Measurements from ENCODE around the gene ERC1.
"Not testable (repeated sequence)": the region's sequence is repeated elsewhere in the genome, so short reads cannot be mapped to it uniquely, and the experiment has no call there.

ERC1 gene

DNA sequence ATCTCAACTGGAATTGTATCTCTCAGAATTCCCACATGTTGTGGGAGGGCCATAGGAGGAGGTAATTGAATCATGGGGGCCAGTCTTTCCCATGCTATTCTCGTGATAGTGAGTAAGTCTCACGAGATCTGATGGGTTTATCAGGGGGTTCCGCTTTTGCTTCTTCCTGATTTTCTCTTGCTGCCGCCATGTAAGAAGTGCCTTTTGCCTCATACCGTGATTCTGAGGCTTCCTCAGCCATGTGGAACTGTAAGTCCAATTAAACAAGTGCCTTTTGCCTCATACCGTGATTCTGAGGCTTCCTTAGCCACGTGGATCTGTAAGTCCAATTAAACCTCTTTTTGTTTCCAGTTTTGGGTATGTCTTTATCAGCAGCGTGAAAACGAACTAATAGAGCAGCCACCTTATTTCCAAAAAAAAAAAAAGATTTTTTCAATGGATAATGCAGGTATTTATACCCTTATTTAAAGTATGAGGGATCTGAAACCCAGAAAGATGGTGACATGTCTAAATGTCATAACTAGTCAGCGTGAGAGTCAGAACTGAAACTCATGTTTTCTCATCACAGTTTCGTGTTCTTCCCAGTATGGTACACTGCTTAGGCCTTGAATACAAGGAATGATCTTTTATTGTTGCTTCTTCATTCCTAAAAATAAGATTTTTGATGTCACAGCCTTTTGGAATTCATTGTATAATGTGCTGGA, 89.6 kb downstream of the ERC1 start:
- DNase-seq, result no peak

DNA sequence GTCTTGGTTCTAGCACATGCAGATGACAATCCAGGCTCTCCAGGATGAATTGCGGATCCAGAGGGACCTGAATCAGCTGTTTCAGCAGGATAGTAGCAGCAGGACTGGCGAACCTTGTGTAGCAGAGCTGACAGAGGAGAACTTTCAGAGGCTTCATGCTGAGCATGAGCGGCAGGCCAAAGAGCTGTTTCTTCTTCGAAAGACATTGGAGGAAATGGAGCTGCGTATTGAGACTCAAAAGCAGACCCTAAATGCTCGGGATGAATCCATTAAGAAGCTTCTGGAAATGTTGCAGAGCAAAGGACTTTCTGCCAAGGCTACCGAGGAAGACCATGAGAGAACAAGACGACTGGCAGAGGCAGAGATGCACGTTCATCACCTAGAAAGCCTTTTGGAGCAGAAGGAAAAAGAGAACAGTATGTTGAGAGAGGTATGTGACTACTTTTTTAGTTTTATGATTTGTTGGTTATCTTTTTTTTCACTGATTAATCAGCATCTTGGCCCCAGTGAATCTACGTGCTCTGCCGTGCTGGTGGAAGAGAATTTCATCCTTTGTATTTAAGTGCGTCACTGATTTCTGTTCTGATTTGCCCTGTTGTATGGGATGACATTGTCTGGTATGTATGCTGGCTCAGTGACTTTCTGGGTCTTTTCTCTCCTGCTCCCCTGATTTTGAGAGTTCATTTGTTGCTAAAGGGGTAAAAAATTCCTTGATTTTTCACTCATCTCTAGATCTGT, 92.3 kb downstream of the ERC1 start:
- DNase-seq, result no peak

DNA sequence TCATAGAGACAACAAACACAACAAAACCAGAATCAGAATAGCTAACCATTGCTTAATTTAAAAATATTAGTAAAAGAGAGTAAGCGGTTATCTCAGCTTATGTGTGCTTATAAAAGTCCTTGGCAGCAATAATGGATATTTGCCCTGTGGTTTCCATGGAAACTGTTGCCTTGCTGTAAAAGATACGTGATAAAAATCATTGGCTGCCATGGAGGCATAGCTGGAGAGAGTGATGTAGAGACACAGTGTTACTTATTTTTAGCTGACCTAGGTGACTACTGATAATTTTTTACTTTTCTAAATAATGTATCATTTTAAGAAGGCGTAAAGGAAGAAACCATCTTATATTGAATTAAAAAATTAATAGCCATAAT, 92.9 kb downstream of the ERC1 start:
- no peak for DNase-seq

DNA sequence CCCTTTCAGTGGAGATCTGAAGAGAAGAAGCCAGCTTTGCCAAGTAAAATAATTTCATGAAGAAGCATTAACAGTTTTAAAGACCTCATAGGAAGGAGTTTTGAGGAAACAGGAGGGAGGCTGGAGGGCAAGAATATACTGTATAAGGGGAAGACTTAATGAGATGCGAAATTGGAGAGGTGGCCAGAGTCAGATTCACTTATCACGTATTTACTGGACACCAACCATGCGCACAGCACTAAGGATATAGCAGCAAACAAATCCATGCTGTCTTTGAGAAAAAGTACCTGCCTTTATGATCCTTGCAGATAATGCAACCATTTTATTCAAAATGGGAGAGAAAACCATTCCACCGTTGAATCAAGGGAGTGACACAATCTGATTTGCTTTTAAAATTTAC, 100.3 kb downstream of the ERC1 start:
- DNase-seq, result no peak

DNA sequence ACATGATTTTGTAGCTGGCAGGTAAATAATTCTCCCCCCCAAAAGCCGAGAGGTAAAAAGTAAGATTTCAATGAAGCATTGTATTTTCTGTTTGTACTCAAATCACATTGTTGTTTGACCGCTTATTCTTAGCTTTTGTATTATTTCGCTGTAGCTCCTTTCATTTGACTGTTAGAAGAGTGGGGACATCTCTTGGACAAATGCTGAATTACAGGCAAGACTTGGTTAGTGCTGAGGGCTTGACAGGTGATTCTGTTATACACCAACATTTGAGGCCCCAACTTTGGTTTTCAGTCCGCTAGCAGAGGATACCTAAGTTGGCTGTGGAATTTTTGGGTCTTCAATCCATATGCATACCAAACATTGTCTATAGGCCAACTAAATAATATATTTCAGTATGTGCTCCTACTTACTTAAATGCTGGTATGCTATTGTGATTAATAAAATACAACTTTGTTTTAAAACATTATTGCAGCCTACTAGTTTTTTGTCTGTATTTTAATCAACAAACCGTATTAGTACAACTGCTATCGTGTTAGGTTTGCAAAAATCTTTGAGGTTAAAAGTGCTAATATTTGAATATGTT, 102.2 kb downstream of the ERC1 start:
- peak in 1 of 2 donors; percentile 38 for DNase-seq

DNA sequence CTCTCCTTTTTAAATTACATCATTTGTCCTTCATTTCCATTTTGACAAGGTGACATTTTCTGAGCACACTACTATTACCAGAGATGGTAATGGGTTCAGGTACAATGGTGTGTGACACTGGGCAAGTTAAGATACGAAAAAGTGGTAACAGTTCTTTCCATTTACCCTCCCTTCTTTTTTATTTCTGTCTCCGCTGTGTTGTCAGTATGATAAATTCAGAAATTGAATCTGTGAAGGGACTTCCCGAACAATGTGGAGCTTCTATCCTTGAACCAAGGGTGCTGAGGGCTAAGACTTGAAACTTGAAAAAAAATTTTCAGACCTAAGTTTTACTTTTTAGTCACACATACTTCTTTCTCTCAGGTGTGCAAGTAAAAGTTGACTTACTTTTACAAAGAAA, 103.7 kb downstream of the ERC1 start:
- no peak for DNase-seq

DNA sequence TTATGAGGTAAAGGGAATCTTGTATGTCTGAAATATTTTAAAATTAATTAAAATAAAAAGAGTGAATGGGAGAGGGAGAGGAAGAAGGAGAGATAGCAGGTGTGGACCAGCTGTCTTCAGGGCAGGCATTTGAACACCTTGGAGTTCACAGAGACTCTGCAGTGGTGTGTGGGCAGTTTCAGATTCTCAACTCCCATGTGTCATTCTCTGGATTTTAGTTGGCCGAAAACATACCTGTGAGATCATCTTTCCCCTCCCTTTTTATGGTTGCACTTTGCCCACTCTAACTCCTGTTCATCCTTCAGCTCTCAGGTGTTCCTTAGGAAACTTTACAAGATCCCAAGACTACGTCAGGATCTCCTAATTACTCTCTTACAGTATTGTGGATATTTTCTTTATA, 108.1 kb downstream of the ERC1 start:
- DNase-seq, result peak; percentile 28 to 35

DNA sequence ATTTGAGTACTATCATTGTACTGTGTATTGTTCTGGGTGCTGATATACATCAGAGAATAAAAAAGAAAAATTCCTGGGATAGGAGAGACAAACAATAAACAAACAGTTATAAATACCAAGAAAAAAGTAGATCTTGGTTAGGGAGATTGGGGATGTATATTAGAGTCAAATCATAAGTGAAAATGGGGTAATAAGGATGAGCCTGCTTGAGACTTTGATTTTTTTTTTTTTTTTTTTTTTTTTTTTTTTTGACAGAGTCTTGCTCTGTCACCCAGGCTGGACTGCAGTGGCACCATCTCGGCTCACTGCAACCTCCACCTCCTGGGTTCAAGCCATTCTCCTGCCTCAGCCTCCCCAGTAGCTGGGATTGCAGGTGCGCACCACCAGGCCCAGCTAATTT, 108.6 kb downstream of the ERC1 start:
- DNase-seq, result not testable (repeated sequence)

DNA sequence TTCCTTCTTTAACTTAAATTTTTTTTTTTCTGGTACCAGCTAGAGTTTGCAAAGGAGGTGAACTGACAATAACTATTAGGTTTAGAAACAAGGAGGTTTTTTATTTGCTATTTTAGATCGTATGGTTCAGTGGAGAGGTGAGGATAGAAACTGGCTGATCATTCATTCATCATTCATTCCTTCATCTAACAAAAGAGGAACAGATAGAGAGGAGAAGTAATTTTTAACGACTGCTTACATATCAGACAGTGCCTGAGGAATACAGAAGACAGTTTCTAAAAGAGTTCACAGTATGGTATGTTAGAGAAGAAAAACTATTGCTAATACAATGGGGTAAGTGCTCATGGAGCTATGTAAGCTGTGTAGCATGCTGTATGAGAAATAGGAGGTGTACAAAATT, 111.1 kb downstream of the ERC1 start:
- no peak for DNase-seq

DNA sequence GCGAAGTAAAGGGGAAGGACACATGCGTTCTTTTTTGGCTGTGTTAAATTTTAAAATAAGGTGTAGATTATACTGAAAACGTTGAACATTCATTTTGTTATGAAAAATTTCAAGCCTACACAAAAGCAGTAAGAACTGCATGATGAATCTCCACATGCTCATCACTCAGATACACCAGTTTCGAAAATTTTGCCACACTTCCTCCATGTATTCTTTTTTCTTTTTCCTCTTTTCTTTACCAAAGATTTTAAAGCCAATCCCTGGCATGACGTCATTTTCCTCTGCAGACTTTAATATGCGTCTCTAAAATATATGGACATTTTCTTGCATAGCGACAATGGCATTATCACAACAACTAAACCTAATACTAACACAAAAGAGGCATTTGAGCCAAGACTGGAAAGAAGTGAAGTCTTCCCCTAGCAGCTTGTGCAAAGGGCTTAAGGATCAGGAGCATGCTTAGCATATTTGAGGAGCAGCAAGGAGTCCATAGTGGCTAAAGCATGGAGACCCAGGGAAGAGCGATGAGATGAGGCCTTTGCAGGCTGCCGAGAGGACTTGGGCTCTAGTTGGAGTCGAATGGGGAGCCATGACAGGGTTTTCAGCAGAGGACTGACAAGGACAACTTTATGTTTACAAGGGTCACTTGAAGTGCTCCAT, 111.9 kb downstream of the ERC1 start:
- DNase-seq, result no peak

DNA sequence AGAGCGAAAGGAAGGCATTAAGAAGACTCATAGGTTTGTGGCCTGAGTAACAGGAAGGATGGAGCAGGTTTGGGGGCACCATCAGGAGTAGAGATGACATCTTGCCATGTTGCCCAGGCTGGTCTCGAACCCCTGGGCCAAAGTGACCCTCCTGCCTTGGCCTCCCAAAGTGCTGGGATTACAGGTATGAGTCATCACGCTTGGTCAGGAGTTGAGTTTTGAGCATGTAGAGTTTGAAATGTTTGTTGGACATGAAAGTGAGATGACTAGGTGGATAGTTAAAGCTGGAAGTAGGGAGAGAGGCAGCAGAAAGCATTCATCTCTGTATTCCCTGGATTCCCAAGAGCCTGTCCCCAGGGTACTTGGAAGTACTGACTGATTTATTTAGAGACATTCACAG, 112.6 kb downstream of the ERC1 start:
- DNase-seq, result no peak

DNA sequence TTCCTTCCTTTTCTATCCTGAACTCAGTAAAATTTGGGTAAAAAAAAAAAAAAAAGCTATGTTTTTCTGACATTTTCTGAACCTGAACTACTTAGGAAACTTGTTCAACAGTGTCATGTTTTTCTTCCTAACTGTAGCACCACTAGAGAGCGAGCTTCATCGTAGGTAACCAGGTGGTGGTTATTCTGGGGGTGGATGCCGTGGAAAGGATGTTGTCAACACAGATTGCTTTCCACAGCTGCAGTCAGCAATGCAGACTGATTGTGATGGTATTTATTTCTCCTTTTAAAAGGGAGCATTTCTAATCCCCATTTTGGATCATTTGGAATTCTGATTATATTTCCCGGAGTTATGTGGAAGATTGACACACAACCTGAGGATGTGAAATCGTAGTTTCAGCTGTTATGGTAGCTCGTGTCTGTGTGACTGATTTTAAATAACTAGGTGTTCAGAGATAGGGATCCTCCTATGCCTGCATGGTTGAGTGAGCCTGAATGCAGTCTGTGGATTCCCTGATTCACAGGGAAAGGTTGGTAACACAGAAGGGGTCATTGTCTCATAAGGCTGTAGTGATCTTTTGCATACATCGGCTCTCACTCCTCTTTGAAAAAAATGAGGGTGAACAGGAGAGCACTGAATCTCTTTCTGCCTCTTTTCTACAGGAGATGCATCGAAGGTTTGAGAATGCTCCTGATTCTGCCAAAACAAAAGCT, 113.2 kb downstream of the ERC1 start:
- DNase-seq, result no peak

DNA sequence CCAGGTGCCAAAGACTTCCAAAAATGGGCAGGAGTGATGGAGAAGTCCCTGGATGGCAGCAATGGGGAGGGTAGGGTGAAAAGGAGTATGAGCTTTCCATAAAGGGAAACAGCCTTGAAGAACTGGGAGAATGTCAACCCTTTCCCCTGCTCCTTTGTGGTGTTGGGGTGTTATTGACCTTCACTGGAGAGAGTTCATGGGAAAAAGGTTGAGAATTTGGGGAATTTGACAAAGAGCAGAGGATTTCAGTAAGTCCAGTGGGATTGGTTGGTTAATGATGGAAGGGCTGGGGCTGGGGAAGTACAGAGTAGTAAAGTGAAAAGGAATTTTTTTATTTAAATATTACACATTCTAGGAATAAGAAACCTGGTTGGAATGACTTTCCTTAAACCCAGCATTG, 116.6 kb downstream of the ERC1 start:
- DNase-seq, result no peak

DNA sequence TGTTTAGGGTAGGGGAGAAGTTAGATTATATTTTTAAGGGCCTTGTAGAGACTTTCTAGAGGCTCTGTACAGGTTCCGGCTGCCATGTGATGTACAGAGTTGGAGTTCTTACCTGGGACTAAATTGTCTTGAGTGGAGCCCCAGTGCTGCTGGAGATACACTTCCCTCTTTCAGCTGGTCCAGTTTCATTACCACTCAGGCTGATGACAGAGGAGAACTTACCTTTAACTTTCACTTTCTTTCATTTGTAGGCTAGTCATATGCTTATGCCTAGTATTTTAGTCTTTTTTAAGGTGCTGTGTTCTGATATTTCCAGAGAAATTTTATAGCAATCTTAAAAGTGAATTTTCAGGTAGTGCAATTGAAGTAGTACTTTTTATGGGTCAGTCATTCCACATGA, 117.3 kb downstream of the ERC1 start:
- DNase-seq, result no peak

DNA sequence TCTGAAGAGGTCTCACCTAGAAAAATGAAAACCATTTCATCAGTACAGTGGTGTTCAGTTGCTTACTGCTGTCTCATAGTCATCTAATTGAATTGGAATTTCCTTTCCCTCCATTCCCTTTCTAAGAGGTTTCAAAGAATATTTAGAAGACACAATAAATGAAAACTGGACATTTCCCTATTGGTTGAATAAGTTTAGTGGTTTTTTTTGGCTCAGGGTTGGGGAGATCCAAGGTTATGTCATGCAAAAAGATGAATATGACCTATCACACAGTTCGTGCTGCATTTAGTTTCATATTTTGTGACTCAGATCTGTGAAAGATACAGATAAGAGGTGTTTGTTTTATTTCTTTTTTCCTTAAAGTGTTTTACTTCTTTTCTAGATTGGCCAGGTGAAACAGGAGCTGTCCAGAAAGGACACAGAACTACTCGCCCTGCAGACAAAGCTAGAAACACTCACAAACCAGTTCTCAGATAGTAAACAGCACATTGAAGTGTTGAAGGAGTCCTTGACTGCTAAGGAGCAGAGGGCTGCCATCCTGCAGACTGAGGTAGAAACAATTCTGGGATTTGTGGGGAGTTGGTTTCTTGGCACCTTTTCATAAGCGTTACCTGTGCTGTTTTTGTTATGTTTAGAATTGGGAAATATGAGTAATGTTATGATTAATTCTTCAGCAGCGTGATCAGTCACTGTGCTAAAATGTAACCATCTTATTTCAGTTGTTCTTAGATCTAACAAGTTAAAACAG, 124.6 kb downstream of the ERC1 start:
- no peak for DNase-seq

DNA sequence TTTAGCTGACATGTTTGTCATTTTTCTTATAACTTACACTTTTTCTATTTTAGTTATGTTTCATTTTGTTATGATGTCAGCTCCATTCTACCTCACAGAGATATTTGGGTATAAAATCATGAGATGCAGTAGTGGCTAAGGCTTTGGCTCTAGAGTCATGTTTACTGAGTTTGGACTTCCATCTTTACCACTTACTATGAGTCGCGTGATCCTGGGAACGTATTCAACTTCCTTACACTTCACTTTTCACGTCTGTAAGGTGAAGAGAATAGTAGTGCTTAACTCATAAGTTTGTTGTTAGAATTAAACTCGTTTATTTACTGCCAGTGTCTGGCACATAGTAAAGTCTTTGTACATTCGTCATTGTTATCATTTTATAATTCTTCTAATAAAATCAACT, 126.3 kb downstream of the ERC1 start:
- no peak for DNase-seq

DNA sequence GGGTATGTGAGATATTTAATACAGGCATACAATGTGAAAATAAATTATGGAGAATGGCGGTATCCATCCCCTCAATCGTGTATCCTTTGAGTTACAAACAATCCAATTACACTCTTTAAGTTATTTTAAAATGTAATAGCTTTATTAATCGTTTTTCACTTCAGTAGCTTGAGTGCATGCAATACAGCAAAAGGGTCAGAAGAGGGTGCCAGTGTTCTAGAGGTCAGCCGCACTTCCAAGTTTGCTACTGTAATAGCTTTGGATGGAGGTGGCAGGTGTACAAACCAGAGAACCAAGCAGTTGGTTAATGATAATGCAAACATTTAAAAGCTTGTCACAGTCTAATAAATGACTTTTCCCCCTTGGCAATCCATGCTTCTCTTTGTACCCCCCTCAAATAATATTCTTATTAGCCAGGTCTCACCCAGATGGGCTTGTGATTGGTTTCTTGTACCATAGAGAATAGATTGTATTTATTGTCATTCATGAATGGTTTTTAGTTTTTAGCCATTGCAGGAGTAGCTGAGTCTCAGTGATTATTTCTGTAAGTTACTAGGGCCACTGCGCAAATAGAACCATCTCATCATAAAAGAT, 127.0 kb downstream of the ERC1 start:
- peak; percentile 71 to 72 for DNase-seq

DNA sequence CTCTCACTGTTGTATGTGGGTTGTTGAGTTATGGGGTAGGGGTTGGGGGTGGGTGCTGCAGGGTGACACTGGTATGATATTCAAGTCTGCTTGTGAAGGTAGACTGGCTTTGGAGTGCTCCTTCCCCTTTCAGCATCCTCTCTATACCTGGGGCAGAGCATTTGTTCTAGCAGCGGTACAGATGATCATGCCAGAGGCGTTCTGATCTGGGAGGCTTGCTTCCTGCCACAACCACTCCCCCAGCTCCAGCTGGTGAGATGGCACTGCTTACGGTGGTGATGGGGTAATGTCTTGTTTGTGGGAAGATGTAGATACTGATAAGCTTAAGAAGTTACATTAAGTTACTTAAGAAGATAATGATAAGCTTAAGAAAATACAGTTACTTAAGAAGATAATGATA, 131.8 kb downstream of the ERC1 start:
- no peak for DNase-seq

DNA sequence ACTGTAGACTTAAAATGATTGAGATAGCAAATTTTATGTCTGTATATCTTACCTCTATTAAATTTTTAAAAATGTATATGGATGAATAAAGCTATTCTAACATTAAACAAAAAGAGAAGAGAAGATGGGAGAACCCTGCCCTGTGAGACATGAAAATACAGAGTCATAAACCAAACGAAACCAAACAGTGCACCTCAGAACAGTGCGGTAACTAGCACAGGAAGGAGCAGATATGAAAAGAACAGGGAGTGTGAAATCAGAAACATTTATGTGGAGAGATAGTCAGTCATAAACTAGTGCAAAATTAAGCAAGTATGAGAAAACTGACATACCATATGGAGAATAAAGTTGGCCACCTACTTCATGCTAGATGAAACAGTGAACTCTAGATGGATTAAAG, 135.1 kb downstream of the ERC1 start:
- DNase-seq, result no peak

DNA sequence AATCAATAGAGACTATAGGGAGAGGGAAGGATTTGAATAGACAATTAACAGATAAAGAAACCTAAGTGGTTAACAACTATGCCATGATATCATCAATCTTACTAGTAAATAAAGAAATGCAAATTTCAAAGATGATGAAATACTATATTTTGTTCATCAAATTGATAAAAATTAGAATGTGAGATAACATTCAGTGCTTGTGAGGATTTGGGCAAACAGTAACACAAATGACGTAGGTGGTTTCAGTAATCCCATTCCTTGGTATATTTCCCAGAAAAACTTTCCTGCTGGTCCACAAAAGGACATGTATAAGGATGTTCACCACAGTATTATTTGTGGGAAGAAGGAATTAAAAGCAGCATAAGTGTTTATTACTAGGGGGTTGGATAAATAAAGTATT, 136.0 kb downstream of the ERC1 start:
- no peak for DNase-seq

DNA sequence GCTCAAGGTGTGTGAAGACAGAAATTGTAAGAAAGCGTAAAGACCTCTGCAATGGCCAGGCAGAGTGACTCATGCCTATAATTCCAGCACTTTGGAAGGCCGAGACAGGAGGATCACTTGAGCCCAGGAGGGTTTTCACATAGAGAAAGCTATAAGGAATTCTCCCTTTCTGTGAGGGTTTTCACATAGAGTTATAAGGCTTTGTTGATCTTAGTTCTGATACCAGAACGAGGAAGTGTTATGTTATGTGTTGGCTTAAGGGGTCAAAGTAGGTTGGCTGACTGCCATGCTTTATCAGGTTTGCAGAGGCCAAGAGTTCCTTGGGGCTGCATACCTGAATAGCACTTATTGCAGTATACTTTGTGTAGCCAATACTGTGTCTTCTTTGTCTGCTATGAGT, 139.1 kb downstream of the ERC1 start:
- no peak for DNase-seq

DNA sequence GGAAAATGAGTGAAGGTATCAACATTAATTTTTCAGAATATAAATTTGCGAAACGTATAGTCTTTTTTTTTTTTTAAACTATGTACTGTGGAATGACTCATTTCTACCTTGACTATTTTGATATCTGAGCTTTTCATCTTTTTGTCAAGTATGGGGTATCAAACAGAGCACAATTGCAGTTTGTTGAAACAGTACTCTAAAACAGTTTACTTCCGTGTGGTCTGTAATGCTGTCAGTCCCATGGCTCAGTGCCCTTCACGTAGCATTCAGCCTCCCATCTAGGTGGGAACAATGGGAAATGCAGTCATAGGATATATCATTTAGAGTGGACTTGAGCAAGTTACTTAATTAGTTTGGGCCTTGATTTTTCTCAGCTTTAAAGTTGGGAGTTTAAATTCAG, 139.5 kb downstream of the ERC1 start:
- DNase-seq, result no peak
